ENCODE data around the gene AP3D1.
"Not testable (repeated sequence)": the region's sequence is repeated elsewhere in the genome, so short reads cannot be mapped to it uniquely, and the experiment has no call there.

AP3D1 gene

DNA sequence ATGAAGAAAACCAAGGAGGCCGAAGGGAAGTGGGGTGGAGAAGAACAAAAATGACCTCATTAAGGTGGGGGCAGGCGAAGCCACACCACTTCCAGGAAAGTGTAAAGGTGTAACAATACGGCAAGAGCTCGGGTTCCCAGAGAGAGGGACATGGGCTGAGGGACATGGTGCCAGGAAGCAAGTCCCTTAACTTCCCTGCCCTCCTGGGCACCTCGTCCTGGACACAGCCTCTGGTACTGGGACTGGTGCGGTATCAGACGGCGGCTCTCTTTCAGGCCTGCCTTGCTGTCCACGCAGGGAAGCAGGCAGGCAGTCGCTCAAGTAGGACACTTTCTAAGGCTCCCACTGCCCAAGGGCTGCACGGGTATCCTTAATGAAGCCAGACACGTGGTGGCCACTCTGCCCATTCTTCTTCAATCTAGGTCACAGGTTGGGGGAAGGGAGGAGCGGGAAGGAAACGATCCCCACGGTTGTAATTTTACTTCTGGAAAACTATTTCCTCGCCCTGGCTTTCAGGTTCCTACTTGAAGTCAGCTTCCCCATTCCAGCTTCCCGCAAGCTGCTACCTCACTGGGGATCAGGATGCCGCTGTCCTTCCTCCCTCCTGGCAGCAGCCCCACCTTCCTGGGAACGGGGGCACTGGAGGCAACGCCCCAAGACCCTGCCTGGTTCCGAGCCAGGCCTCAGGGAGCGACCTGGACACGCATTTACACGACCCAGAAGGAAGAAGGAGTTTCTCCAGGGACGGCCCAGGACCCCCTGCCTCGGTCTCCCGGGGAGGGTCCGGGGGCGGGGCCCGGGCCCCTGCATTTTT, 1.2 kb downstream of the AP3D1 start:
- DNase-seq: no peak

DNA sequence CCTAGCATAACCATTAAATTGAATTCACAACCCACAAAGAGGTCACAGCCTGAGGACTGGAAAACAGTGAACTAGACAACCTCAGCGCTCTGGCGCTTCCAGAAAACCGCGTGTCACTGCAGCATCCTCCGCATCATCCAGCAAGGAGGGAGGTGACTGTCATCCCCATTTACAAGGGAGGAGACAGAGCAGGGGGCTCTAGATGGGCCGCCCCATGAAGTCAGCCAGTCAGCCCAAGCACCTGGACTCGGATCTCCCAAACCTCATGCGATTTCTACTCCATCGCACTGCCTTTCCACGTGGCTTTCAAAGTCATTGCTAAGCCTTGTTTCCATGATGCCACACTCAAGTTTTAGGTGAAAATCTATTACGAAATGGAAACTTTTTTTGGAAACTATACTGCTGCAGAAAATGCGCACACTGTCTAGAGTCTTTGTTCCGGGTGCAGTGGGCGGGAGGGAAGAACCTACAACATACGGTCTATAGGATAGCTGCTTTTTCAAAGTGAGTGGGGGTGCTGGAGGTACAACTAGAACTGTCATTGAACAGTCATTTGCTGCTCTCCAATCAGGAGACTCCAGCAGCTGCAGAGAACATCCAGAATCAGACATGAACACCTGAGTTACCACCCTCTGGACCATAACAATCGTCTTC, 2.8 kb downstream of the AP3D1 start:
- no peak for DNase-seq

DNA sequence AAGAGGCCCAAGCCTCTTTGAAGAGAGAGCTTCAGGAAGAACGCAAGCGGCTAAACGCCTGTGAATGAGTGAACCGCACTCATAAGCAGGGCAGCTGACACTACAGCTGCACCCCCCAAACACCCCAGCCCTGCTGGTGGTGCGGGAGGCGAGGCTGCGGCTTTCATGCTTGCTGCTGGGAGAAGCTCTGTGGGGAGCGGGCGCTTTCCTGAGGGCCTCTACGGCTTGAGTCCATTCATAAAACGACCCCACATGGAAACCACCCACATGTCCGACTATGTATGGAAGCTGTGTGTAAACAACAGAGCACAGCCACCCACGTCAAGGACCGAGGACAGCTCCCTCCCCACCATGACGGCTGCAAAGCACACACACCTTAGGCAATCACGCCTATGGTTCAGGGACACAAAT, 5.5 kb downstream of the AP3D1 start:
- DNase-seq: no peak

DNA sequence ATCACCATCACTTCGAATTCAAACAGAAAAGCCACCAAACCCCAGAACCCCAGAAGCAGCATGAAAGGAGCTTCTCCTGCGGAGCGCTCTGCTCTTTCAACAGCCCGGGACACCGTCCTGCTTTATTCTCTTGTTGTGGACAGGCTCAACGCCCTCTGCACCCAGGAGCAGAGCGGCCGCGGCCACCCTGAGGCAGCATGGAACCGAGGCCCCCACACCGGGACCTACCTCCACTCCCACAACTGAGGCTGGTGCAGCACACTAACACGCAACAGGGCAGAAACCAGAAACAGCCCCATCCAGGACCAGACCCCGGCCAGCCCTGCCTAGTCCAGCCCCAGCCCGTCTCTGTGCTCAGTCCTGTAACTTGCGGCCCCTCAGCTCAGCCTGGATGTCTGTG, 7.2 kb downstream of the AP3D1 start:
- no peak for DNase-seq

DNA sequence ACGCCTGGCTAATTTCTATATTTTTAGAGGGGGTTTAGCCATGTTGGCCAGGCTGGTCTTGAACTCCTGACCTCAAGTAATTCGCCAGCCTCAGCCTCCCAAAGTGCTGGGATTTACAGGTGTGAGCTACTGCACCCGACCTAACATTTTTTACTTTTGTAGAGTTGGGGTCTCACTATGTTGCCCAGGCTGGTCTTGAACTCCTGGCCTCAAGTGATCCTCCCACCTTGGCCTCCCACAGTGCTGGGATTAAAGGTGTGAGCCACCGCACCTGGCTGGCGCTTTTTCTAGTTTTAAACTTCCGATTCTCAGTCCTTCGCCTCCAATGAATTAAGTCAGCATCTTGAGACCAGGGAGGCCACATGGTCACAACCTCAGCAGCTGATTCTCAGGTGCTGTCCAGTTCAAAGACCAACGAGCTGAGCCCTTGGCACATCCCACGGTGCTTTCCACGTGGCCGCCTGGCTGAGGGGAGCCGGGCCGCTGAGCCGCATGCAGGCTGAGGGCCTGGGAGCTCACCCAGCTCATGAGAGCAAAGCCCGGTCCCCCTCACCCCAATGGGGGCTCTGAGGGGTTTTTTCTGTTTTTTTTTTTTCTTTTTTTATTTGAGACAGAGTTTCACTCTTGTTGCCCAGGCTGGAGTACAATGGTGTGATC, 9.1 kb downstream of the AP3D1 start:
- DNase-seq: no peak

- no peak for DNase-seq
Observed at GRCh38 chr19:2140138-2140569, 11.2 kb downstream of the AP3D1 start.

DNA sequence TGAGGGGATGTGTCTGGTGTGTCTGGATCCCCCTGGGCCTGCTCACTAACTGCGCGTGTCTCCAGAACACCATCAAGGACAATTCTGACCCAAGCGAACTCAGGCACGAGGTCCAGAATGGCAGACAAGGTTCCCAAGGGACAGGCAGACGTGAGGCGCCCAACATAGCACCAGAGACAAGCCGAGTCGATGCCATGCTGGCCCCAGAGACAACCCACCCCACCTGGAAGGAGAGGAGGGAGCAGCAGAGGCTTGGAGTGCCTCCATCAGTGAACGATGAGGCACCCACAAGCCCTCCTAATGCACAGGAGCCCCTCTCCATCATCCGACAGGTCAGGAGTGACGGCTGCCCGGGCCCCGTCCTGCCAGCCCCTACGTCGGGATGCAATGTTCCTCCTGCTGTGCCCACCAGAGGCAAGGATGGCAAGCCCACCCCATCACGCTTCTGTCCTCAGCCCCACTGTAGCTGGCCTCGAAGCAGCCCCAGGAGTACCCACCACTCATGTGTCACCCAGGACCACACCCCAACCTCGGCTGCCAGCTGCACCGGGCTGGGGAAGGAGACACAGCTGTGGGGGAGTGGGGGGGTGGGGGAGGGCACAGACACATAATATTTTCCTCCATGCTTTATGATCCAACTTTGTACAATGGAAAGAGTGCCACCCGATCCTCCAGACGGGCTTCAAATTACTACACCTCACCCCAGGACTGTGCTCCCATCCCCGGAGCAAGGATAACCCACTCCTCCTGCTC, 11.8 kb downstream of the AP3D1 start:
- DNase-seq: no peak

- no peak for DNase-seq
Observed at GRCh38 chr19:2138061-2138728, 13.2 kb downstream of the AP3D1 start.

- DNase-seq: no peak
Observed at GRCh38 chr19:2136796-2137195, 14.6 kb downstream of the AP3D1 start.

DNA sequence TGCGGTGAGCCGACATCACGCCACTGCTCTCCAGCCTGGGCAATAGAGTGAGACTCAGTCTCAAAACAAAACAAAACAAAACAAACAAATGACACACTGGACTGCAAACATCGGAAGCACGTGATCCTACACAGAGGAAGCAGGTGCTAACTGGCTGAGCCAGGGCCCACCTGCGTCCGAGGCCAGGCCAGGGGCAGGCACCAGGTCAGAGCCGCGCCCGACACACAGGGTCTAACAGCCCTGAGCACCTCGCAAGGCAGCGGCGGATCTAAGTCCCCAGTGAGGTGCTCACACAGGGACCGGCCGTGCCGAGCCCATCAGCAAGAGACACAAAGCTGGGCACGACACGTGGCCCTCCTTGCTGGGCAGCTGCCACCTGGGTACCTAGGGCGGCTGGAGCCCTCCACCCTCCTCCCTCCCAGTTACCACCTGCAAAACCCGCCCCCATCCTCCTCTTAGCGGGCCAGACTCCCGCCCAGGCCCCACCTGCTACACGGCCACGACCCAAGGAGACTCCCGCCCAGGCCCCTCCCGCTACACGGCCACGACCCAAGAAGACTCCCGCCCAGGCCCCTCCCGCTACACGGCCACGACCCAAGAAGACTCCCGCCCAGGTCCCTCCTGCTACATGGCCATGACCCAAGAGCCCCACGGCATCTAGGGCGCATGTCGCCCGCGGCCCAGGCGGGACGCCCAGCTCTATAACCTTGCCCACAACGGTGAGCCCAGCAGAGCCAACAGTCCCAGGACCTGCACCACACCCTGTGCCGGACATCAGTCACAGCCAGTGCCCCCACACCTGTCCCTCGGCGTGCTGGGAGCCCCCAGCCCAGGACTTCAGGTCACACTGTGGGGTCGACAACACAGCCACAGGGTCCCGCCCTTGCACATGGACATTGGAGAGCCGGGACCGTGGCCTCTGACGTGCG, 15.6 kb downstream of the AP3D1 start:
- DNase-seq: no peak

GRCh38 chr19:2132731-2133490, 18.5 kb downstream of the AP3D1 start:
- DNase-seq: no peak

DNA sequence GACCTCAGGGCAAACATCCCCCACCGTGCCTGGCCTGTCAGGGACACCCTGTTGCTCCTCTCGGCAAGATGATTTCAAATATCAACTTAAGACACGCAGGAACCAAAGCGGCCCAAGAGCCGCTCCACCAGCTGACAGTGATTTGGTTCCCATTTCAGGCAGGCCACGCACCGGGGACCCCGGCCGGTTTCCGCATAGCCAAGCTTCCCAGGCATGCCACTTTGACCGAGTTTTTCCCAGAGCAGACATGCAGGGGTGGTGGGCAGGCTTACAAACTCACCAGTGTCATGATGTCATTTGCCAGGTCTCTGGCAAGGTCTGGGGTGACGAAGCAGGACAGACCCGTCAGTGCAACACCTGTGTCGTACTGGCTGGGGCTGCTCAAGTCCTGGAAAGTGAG, 19.2 kb downstream of the AP3D1 start:
- DNase-seq: no peak

- not testable (repeated sequence) for DNase-seq
Observed at GRCh38 chr19:2131012-2131975, 20.1 kb downstream of the AP3D1 start.

GRCh38 chr19:2129892-2130770, 21.2 kb downstream of the AP3D1 start:
- no peak for DNase-seq

- no peak for DNase-seq
Observed at GRCh38 chr19:2129486-2129885, 21.9 kb downstream of the AP3D1 start.

DNA sequence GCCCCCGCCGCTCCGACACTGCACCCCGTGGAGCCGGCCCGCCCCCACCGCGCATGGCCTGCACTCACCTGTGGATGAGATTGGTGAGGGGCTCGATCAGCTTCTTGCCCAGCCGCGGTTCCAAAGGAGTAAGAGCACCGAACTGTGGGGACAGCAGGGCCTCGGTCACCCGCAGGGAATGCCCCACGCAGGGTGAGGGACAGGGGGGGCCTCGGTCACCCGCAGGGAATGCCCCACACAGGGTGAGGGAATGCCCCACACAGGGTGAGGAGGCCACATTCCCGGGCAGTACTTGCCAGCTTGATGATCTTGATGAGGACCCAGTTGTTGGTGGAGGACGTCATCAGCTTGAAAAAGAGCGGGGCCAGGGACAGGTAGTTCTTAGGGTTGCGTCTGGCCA, 22.3 kb downstream of the AP3D1 start:
- no peak for DNase-seq

DNA sequence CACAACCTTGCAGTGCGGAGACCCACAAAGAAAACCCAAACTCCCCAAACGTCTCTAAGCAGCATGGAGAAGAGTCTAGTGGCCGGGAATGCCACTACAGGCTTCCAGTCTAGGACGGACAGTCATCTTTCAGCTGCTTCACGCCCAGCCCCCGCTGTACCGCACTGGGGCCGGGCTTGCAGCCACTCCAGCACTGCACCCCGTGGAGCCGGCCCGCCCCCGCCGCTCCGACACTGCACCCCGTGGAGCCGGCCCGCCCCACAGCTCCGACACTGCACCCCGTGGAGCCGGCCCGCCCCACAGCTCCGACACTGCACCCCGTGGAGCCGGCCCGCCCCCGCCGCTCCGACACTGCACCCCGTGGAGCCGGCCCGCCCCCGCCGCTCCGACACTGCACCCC, 23.1 kb downstream of the AP3D1 start:
- not testable (repeated sequence) for DNase-seq

DNA sequence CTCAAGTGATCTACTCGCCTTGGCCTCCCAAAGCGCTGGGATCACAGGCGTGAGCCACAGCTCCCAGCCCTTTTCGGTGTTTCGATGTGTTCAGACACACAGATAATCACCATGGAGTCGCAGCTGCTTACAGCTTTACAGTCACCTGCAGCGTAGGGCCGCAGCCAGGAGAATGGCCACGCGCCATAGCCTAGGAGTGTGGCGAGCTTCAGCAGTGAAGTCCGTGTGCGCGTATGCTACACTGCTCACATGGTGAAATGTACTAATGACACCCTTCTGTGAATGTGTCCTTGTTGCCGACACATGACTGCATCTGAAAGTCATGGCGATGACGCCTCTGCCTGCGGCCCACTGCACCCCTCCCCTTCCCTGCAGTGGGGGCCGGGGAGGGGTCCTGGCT, 23.6 kb downstream of the AP3D1 start:
- DNase-seq: no peak
